Measurements from ENCODE around the gene PACS1.
A peak's percentile ranks its signal among the peaks of the same experiment; 100 is the strongest.

DNA sequence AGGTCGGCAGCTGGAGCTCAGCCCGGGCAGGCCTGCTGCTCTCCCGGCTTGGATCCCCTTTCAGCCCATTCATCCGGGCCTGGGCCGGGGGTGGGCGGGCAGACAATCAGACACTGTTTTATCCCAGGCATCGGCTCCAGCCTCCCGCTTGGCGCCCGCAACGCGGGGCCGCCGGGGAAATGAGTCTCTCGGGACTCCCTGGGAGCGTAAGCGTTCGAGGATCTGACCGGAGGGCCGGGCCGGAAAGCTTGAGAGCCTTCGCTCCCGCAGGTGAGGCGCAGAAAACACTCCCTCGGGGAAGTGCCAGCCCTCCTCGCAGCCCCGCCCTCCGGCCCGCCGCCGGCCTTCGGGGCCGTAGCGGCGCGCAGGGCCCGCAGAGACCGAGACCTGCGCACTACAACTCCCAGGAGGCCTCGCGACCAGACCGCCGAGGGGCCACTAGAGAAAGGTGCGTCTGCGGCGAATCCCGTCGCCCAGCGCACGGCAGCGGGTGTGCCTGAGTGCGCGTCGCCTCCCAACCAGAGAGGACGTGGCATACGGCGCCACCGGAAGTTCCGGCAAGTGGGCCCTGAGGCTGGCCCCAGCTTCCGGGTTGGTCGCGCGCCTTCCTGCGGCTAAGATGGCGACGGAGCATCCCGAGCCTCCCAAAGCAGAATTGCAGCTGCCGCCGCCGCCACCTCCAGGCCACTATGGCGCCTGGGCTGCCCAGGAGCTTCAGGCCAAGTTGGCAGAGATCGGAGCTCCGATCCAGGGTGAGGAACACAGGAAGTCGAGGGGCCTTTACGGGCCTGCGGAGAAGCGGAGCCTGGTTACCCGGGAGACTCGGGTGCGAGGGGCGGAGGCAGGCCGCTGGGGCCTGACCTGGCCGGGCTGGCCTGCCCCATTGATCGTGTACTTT, 18.1 kb upstream of the PACS1 start, which contains the start of gene SF3B2:
- TF ChIP-seq, protein P1, sequence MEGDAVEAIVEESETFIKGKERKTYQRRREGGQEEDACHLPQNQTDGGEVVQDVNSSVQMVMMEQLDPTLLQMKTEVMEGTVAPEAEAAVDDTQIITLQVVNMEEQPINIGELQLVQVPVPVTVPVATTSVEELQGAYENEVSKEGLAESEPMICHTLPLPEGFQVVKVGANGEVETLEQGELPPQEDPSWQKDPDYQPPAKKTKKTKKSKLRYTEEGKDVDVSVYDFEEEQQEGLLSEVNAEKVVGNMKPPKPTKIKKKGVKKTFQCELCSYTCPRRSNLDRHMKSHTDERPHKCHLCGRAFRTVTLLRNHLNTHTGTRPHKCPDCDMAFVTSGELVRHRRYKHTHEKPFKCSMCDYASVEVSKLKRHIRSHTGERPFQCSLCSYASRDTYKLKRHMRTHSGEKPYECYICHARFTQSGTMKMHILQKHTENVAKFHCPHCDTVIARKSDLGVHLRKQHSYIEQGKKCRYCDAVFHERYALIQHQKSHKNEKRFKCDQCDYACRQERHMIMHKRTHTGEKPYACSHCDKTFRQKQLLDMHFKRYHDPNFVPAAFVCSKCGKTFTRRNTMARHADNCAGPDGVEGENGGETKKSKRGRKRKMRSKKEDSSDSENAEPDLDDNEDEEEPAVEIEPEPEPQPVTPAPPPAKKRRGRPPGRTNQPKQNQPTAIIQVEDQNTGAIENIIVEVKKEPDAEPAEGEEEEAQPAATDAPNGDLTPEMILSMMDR (IDR thresholded peaks at IDR 0.05), result no peak
- TF ChIP-seq POLR2AphosphoS5 (IDR thresholded peaks at IDR 0.05), result peak; percentile 93 to 94 (median 93)

Data from breast epithelium (tissue), 3 donors.